IMR-90 (cell line): ENCODE measurements around the gene CACYBP.

Source experiments
- CEBPB ChIP-seq: IDR thresholded peaks from 2 replicates; pipeline ENCODE4 v1.6.1; 2012; ENCODE audit warnings: low read depth, low read length, improper control_type of control experiment
- CTCF ChIP-seq: conservative IDR thresholded peaks from 2 replicates; pipeline ENCODE4 v1.5.1; 2012; ENCODE audit warnings: mild to moderate bottlenecking, low read depth, low read length, improper control_type of control experiment
- MAFK ChIP-seq: IDR thresholded peaks from 2 replicates; pipeline ENCODE4 v1.6.1; 2012; ENCODE audit warnings: low read depth, low read length, improper control_type of control experiment
- MAZ ChIP-seq: IDR thresholded peaks from 2 replicates; pipeline ENCODE4 v1.6.1; 2012; ENCODE audit warnings: low read depth, mild to moderate bottlenecking, low read length, improper control_type of control experiment, moderate library complexity, borderline replicate concordance
- POLR2A ChIP-seq: IDR thresholded peaks from 2 replicates; pipeline ENCODE4 v1.6.1; 2012; ENCODE audit warnings: mild to moderate bottlenecking, low read depth, low read length
- RAD21 ChIP-seq: IDR thresholded peaks from 2 replicates; pipeline ENCODE4 v1.6.1; 2012; ENCODE audit warnings: low read length, improper control_type of control experiment
- SMC3 ChIP-seq: fragments of 150-350 bp; IDR thresholded peaks from 2 replicates; pipeline ENCODE4 v1.6.1; 2016; ENCODE audit warnings: low read depth, mild to moderate bottlenecking, antibody characterized with exemption, low read length, moderate library complexity
- USF2 ChIP-seq: fragments of 150-350 bp; IDR thresholded peaks from 2 replicates; pipeline ENCODE4 v1.6.1; 2017; ENCODE audit warnings: mild to moderate bottlenecking, antibody characterized with exemption, low read length, low read depth

GRCh38 chr1:175013445-175013844, 13.7 kb downstream of the CACYBP start:
- TF ChIP-seq POLR2A, result no peak
- TF ChIP-seq CTCF, result no peak
- no peak for TF ChIP-seq CEBPB
- no peak for TF ChIP-seq RAD21
- no peak for TF ChIP-seq MAFK
- no peak for TF ChIP-seq USF2
- no peak for TF ChIP-seq SMC3
- no peak for TF ChIP-seq MAZ
